H1 (cell line): Measurements from ENCODE around the gene GLRX. TPM values are rescaled to one million over a fixed set of nuclear protein-coding genes. Genes with fewer than 3 reads are reported as not detected.
"Not testable (repeated sequence)": the region's sequence is repeated elsewhere in the genome, so short reads cannot be mapped to it uniquely, and the experiment has no call there.

Experiments
- CTCF ChIA-PET: fragments of 300-600 bp; sonication (Branson Sonifier 250); formaldehyde crosslinking; loops from one replicate; lab custom pipeline; 2021; ENCODE audit not compliant: partially characterized antibody; lab: Charles Lee
- POLR2A ChIA-PET: fragments of 300-600 bp; sonication (Branson Sonifier 250); formaldehyde crosslinking; loops from one replicate; lab custom pipeline; 2021; ENCODE audit warnings: inconsistent platforms; ENCODE audit not compliant: partially characterized antibody; lab: Charles Lee
- DNase-seq, 2 experiments: peaks; one replicate each; pipeline versions ENCODE4 v3.0.0 to v3.0.0-alpha.2; 2010 to 2022; ENCODE audit warnings: low spot score in 2 of 2, low read depth in 1 of 2, mixed read lengths in 1 of 2
- FAIRE-seq: peaks from 2 replicates; lab custom pipeline; 2011; peaks lifted over from hg19 to GRCh38; lab: Jason Lieb, UNC
- H2AFZ ChIP-seq: 2 replicates; pipeline ENCODE4 v1.8.1; 2012; ENCODE audit warnings: low read length, inconsistent platforms
- H2AK5ac ChIP-seq: 2 replicates; pipeline ENCODE4 v1.6.1; 2013; ENCODE audit warnings: low read depth, low read length
- H2BK120ac ChIP-seq: replicated peaks from 2 replicates; pipeline ENCODE3; 2013; ENCODE audit warnings: low read depth, low read length, inconsistent platforms
- H2BK12ac ChIP-seq: 2 replicates; pipeline ENCODE4 v1.6.1; 2013; ENCODE audit warnings: low read depth, low read length
- H2BK15ac ChIP-seq: 2 replicates; pipeline ENCODE4 v1.6.1; 2013; ENCODE audit warnings: low read length
- H2BK20ac ChIP-seq: 2 replicates; pipeline ENCODE4 v1.6.1; 2013; ENCODE audit warnings: low read length
- H2BK5ac ChIP-seq: 2 replicates; pipeline ENCODE4 v1.6.1; 2013; ENCODE audit warnings: low read depth, low read length
- H3K14ac ChIP-seq: 2 replicates; pipeline ENCODE4 v1.6.1; 2013; ENCODE audit warnings: inconsistent platforms; ENCODE audit not compliant: insufficient read length
- H3K18ac ChIP-seq: 2 replicates; pipeline ENCODE4 v1.6.1; 2013; ENCODE audit warnings: low read length; ENCODE audit errors: extremely low read depth
- H3K23ac ChIP-seq: 2 replicates; pipeline ENCODE4 v1.6.1; 2013; ENCODE audit warnings: inconsistent platforms; ENCODE audit not compliant: insufficient read length
- H3K23me2 ChIP-seq: 2 replicates; pipeline ENCODE4 v1.6.1; 2013; ENCODE audit warnings: low read depth, low read length
- H3K27ac ChIP-seq: 2 replicates; pipeline ENCODE4 v1.6.1; 2011; ENCODE audit warnings: low read depth, low read length, inconsistent platforms
- H3K27me3 ChIP-seq, 4 experiments: replicated peaks in 1 of 4; 1 replicate in 1 of 4; 2 replicates in 3 of 4; pipeline versions ENCODE4 v1.6.1 to v1.8.1; 2011 to 2013; ENCODE audit warnings: low read length in 3 of 4, mild to moderate bottlenecking in 3 of 4, inconsistent platforms in 2 of 4, mixed read lengths in 2 of 4, moderate library complexity in 1 of 4; ENCODE audit not compliant: control insufficient read depth in 3 of 4, insufficient read depth in 3 of 4; ENCODE audit errors: extremely low read depth in 1 of 4
- H3K36me3 ChIP-seq, 4 experiments: 2 replicates each; pipeline versions ENCODE4 v1.6.1 to v1.8.1; 2011 to 2013; ENCODE audit warnings: mild to moderate bottlenecking in 4 of 4, low read length in 3 of 4, moderate library complexity in 2 of 4, control low read depth in 1 of 4, inconsistent platforms in 1 of 4; ENCODE audit not compliant: insufficient read depth in 4 of 4, control insufficient read depth in 2 of 4
- H3K4ac ChIP-seq: replicated peaks from 2 replicates; pipeline ENCODE3; 2013; ENCODE audit warnings: low read length, low read depth, mixed read lengths, inconsistent platforms; ENCODE audit not compliant: insufficient read length
- H3K4me1 ChIP-seq, 4 experiments: replicated peaks in 1 of 4; 1 replicate in 1 of 4; 2 replicates in 3 of 4; pipeline versions ENCODE4 v1.6.1 to v1.8.1; 2011 to 2013; ENCODE audit warnings: low read length in 3 of 4, inconsistent platforms in 2 of 4, mixed read lengths in 1 of 4; ENCODE audit not compliant: insufficient read depth in 4 of 4, control insufficient read depth in 3 of 4
- H3K4me2 ChIP-seq, 2 experiments: 2 replicates each; pipeline versions ENCODE4 v1.6.1 to v1.8.1; 2011 to 2013; ENCODE audit warnings: low read depth in 2 of 2, low read length in 2 of 2, control low read depth in 1 of 2, inconsistent platforms in 1 of 2, mild to moderate bottlenecking in 1 of 2; ENCODE audit not compliant: insufficient read depth in 1 of 2
- H3K4me3 ChIP-seq, 4 experiments: fragments of 200-600, 300-600 bp in 1 of 4; sonication (generic), shearing (Covaris generic), sonication (Bioruptor Twin) in 1 of 4; 2 replicates each; pipeline versions ENCODE4 v1.5.1 to v1.8.1; 2011 to 2016; ENCODE audit warnings: low read length in 4 of 4, low read depth in 3 of 4, control low read depth in 2 of 4, inconsistent platforms in 2 of 4, mild to moderate bottlenecking in 2 of 4, mixed read lengths in 1 of 4, moderate library complexity in 1 of 4; ENCODE audit not compliant: insufficient read depth in 2 of 4; ENCODE audit errors: extremely low read depth in 1 of 4
- H3K56ac ChIP-seq: replicated peaks from 2 replicates; pipeline ENCODE3; 2013; ENCODE audit warnings: low read depth, mild to moderate bottlenecking, mixed read lengths, low read length, inconsistent platforms; ENCODE audit not compliant: insufficient read length
- H3K79me1 ChIP-seq: 2 replicates; pipeline ENCODE4 v1.6.1; 2013; ENCODE audit warnings: low read depth, low read length, control low read depth
- H3K79me2 ChIP-seq, 2 experiments: 2 replicates each; pipeline versions ENCODE4 v1.6.1 to v1.8.1; 2012 to 2013; ENCODE audit warnings: low read length in 2 of 2, mild to moderate bottlenecking in 2 of 2, inconsistent platforms in 1 of 2; ENCODE audit not compliant: insufficient read depth in 2 of 2, control insufficient read depth in 1 of 2
- H3K9ac ChIP-seq, 4 experiments: replicated peaks in 1 of 4; 1 replicate in 1 of 4; 2 replicates in 3 of 4; pipeline versions ENCODE4 v1.6.1 to v1.8.1; 2011 to 2013; ENCODE audit warnings: low read depth in 3 of 4, low read length in 3 of 4, control low read depth in 2 of 4, mild to moderate bottlenecking in 2 of 4, moderate library complexity in 2 of 4, inconsistent platforms in 1 of 4; ENCODE audit errors: extremely low read depth in 1 of 4
- H3K9me3 ChIP-seq, 2 experiments: 2 replicates each; pipeline versions ENCODE4 v1.6.1 to v1.8.1; 2012 to 2013; ENCODE audit warnings: mild to moderate bottlenecking in 2 of 2, moderate library complexity in 2 of 2, control low read depth in 1 of 2, inconsistent platforms in 1 of 2, low read depth in 1 of 2, low read length in 1 of 2, mixed read lengths in 1 of 2; ENCODE audit not compliant: insufficient read depth in 2 of 2
- H4K20me1 ChIP-seq, 2 experiments: replicated peaks in 1 of 2; 2 replicates each; pipeline versions ENCODE3 to v1.8.1; 2011 to 2013; ENCODE audit warnings: inconsistent platforms in 2 of 2, low read length in 2 of 2, mild to moderate bottlenecking in 1 of 2; ENCODE audit not compliant: insufficient read depth in 2 of 2, control insufficient read depth in 1 of 2
- H4K5ac ChIP-seq: 2 replicates; pipeline ENCODE4 v1.6.1; 2013; ENCODE audit warnings: low read length, low read depth, mixed read lengths, inconsistent platforms; ENCODE audit not compliant: insufficient read length
- H4K8ac ChIP-seq: 2 replicates; pipeline ENCODE4 v1.8.0; 2013; ENCODE audit warnings: mild to moderate bottlenecking, moderate library complexity, low read length, inconsistent platforms; ENCODE audit not compliant: insufficient read depth; ENCODE audit errors: extremely low read depth
- H4K91ac ChIP-seq: replicated peaks from 2 replicates; pipeline ENCODE3; 2013; ENCODE audit warnings: low read length, mixed read lengths, inconsistent platforms; ENCODE audit not compliant: insufficient read length
- PHF8 ChIP-seq: fragments of 200-600 bp; sonication (generic); conservative IDR thresholded peaks from 2 replicates; pipeline ENCODE4 v1.7.1; 2012; ENCODE audit warnings: low read depth, mild to moderate bottlenecking, inconsistent platforms, low read length, moderate library complexity
- WGBS, 2 experiments: shearing (Covaris generic) in 1 of 2; methylation state at CpG; one replicate each; pipeline versions ENCODE4 v1.1.6 to v1.1.7; 2013 to 2015; ENCODE audit warnings: low lambda C conversion rate in 2 of 2, mixed read lengths in 2 of 2, inconsistent platforms in 1 of 2, low coverage in 1 of 2, missing lambda C conversion rate in 1 of 2; ENCODE audit not compliant: insufficient replicate concordance in 2 of 2, insufficient coverage in 1 of 2, insufficient read length in 1 of 2; ENCODE audit errors: extremely low coverage in 1 of 2, missing lambda C conversion rate in 1 of 2; 5-methylcytosine and 5-hydroxymethylcytosine counted together
- polyA plus RNA-seq, 7 experiments: library from polyadenylated mRNA; depleted of rRNA in 3 of 7; stranded (reverse) in 5 of 7; unstranded in 2 of 7; fragments of >200 nt in 5 of 7; fragments of 200-250 nt in 2 of 7; gene quantifications; 1 replicate in 5 of 7; 2 replicates in 1 of 7; 4 replicates in 1 of 7; pipeline versions ENCODE4 v1.2.1 to v1.2.3, GENCODE V29; 2011 to 2013; ENCODE audit warnings: missing spikeins in 2 of 7, mixed read lengths in 2 of 7
- total RNA-seq: library from RNA; stranded (reverse); fragmentation: NEBNext Ultra II Directional; extraction: Animal tissue kit (Norgen Biotek cat#: 25700); gene quantifications from 2 replicates; pipeline ENCODE4 v1.2.1, GENCODE V29; 2021

The GLRX gene
- total and polyA plus RNA-seq, 2 of the 8 experiments (the other 6 are each of a cell fraction or from before 2014, with no cell fraction given): 22.9 to 31.2 TPM

GRCh38 chr5:95815155-95815729 is 7.3 kb downstream of the GLRX start (continued):
- no peak for TF ChIP-seq PHF8

DNA sequence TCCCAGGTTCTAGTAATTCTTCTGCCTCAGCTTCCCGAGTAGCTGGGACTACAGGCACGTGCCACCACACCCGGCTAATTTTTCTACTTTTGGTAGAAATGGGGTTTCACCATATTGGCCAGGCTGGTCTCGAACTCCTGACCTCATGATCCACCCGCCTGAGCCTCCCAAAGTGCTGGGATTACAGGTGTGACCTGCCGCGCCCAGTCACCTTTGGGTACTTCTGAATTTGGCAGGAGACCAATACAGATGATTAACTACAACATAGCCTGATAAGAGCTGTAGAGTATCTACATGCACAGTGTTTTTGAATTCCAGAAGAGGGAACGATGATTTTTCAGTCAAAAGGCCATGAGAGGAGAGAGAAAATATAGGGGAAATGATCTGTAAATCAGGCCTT is 9.5 kb downstream of the GLRX start:
- not testable (repeated sequence) for H3K27me3 ChIP-seq, H3K79me1 ChIP-seq, H3K4ac ChIP-seq, H3K14ac ChIP-seq, H2BK15ac ChIP-seq, H4K91ac ChIP-seq, H3K9me3 ChIP-seq, H2BK5ac ChIP-seq, H4K8ac ChIP-seq, H4K5ac ChIP-seq, H2BK120ac ChIP-seq, H3K9ac ChIP-seq, H3K23me2 ChIP-seq, H3K4me2 ChIP-seq, DNase-seq, H3K23ac ChIP-seq, H3K56ac ChIP-seq, H3K79me2 ChIP-seq, H2AFZ ChIP-seq, H2AK5ac ChIP-seq, H3K27ac ChIP-seq, H3K18ac ChIP-seq, H2BK20ac ChIP-seq, H3K36me3 ChIP-seq, H3K4me3 ChIP-seq, H4K20me1 ChIP-seq, H2BK12ac ChIP-seq, FAIRE-seq
- H3K4me1 ChIP-seq: peaks cover 2 to 15% (median 13%) of the 10 kb centered on the region in 4 experiments; a peak in 6 of 7 replicates
- ChIA-PET POLR2A (interaction anchor here (1.2 kb wide), 1 partner anchor 13 kb away, joined by 5 read pairs; no protein-coding TSS in a partner anchor), CTCF (interaction anchor here (1.4 to 2.0 kb wide), 3 partner anchors 9 to 33 kb away, joined by 4 to 6 read pairs (median 6); partner anchors contain the start of gene GLRX)
- WGBS, 2 experiments: 91% methylated on average over 8 of the region's 8 CpGs; no CpG with 5 or more reads in 1 of the 2 experiments
